Skeletal muscle tissue (tissue), 4 donors: ENCODE data around the gene MAD1L1. TPM values are rescaled to one million over a fixed set of nuclear protein-coding genes. Genes with fewer than 3 reads are reported as not detected.

Source experiments
- H3K27ac ChIP-seq: one replicate; pipeline ENCODE4 v1.7.0; 2013; ENCODE audit warnings: mild to moderate bottlenecking, low read depth, low read length, inconsistent platforms
- H3K27me3 ChIP-seq, 3 donors: one replicate each; pipeline ENCODE4 v1.7.0; 2013; ENCODE audit warnings: low read length in 3 of 3; ENCODE audit not compliant: control insufficient read depth in 3 of 3, insufficient read depth in 3 of 3
- H3K36me3 ChIP-seq, 3 donors: one replicate each; pipeline ENCODE4 v1.7.0; 2013; ENCODE audit warnings: low read length in 3 of 3; ENCODE audit not compliant: control insufficient read depth in 3 of 3, insufficient read depth in 3 of 3
- H3K4me1 ChIP-seq, 3 donors: one replicate each; pipeline ENCODE4 v1.7.0; 2013; ENCODE audit warnings: low read length in 3 of 3, mild to moderate bottlenecking in 3 of 3; ENCODE audit not compliant: control insufficient read depth in 3 of 3, insufficient read depth in 3 of 3
- H3K4me3 ChIP-seq, 3 donors: one replicate each; pipeline ENCODE4 v1.7.0; 2013; ENCODE audit warnings: low read length in 3 of 3
- H3K9ac ChIP-seq, 3 donors: one replicate each; pipeline ENCODE4 v1.7.0; 2013; ENCODE audit warnings: low read length in 3 of 3, mild to moderate bottlenecking in 3 of 3, moderate library complexity in 2 of 3, low read depth in 1 of 3
- H3K9me3 ChIP-seq, 3 donors: one replicate each; pipeline ENCODE4 v1.7.0; 2013; ENCODE audit warnings: low read length in 3 of 3; ENCODE audit not compliant: control insufficient read depth in 3 of 3
- total RNA-seq: library from RNA; depleted of rRNA; stranded (reverse); fragments of >200 nt; gene quantifications from one replicate; pipeline ENCODE4 v1.2.3, GENCODE V29; 2014
- donor health status: Osteomylitis.

Gene MAD1L1
- total RNA-seq, 1 donor from 2014 or later, result 42.3 TPM

DNA sequence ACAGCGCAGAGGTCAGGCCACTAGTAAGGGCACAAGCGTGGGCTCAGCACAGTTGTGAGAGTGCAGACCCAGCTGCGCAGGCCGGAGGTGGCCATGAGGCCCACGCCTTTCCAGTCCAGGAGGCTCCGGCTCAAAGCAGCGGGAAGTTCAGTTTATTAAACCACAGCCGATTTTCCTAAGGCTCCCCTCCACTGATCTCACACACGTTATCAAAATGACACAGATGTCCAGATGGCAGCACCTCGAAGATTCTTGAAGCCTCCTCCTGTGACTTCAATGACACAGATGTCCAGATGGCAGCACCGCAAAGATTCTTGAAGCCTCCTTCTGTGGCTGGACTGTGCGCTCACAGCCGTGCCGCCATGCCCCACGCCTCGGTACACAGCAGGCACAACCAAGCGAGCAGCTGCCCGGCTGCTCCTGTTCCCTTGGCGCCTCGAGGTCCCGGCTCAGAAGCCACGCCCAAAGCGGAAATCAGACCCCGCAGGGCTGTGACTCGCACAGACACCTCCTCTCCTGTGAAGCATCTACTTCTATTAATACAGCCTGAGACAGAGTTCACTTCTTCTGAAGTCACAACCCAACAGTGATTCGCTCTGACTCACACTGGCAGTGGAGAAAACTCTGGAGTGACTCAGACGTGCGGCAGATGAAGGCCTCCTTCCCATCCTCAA, 122.7 kb downstream of the MAD1L1 start:
- no peak overlapping the region for H3K4me3 ChIP-seq
- H3K4me1 ChIP-seq, result peaks cover 20 to 31% (median 24%) of the 10 kb centered on the region in 3 donors
- no peaks in the 10 kb centered on the region for H3K9me3 ChIP-seq
- no peaks in the 10 kb centered on the region for H3K27me3 ChIP-seq
- no peak overlapping the region for H3K27ac ChIP-seq
- no peak overlapping the region for H3K9ac ChIP-seq
- no peaks in the 10 kb centered on the region for H3K36me3 ChIP-seq

DNA sequence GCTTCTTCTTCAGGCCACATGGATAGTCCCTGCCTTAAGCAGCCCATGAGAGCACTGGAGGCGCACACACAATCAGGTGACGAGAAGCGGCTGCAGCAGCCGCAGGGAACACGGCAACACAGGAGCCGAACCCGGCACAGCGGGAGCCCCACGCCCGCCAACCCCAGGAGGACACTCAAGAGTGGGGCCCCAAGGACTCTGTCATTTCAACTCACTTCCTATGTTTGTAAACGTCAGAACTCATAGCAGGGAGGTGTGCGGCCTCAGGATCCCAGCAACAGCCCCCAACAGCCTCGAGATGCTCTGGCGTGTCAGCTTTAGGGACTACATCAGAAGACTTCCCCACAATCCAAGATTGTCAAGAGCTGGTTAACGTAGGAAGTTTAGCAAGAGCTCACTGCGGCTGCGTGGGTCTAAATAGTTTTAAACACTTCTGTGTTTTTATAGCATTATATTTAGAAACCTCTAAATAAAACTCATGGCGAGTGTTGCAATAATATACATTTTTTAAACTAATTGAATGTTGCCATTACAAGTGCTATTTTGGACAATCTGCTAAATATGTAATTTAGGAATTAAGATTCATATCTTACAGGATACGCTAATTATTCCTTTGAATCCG, 123.4 kb downstream of the MAD1L1 start:
- Histone ChIP-seq H3K9me3 (no peaks in the 10 kb centered on the region), H3K27ac (no peak overlapping the region), H3K4me3 (no peak overlapping the region), H3K4me1 (peaks cover 27 to 39% (median 31%) of the 10 kb centered on the region in 3 donors), H3K9ac (no peak overlapping the region), H3K27me3 (no peaks in the 10 kb centered on the region), H3K36me3 (no peaks in the 10 kb centered on the region)

- Histone ChIP-seq H3K36me3 (no peaks in the 10 kb centered on the region), H3K9me3 (no peaks in the 10 kb centered on the region), H3K27ac (no peak overlapping the region), H3K9ac (no peak overlapping the region), H3K4me3 (no peak overlapping the region), H3K4me1 (peaks cover 34 to 39% (median 38%) of the 10 kb centered on the region in 3 donors), H3K27me3 (no peaks in the 10 kb centered on the region)
Observed at GRCh38 chr7:2108501-2109250, 124.1 kb downstream of the MAD1L1 start.

GRCh38 chr7:2108071-2108455, 124.7 kb downstream of the MAD1L1 start:
- Histone ChIP-seq H3K4me3 (no peak overlapping the region), H3K27ac (no peak overlapping the region), H3K27me3 (no peaks in the 10 kb centered on the region), H3K9ac (no peak overlapping the region), H3K4me1 (peaks cover 36 to 42% (median 40%) of the 10 kb centered on the region in 3 donors), H3K9me3 (no peaks in the 10 kb centered on the region), H3K36me3 (no peaks in the 10 kb centered on the region)

- Histone ChIP-seq H3K9me3 (no peaks in the 10 kb centered on the region), H3K36me3 (no peaks in the 10 kb centered on the region), H3K4me3 (no peak overlapping the region), H3K9ac (no peak overlapping the region), H3K27ac (no peak overlapping the region), H3K27me3 (no peaks in the 10 kb centered on the region), H3K4me1 (peaks cover 36 to 42% (median 40%) of the 10 kb centered on the region in 3 donors)
Observed at GRCh38 chr7:2107386-2108070, 125.2 kb downstream of the MAD1L1 start.

DNA sequence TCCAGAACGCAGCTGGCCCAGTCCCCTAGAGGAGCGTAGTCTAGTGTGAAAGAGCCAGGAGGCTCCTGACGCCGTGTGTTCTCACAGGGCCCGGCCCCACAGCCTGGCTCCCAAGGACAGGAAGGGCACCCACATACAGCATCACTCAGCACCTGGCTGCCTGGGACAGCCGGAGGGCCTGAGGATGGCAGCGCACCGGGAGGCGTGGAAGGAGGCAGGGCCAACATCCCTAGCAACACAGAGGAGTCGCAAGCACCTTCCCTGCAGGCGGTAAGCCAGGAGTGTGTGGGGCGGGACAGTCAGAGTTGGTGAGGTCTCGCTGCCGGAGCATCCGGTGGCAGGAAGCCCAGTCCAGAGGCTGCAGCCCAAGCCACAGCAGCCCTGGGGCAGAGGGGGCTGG, 125.8 kb downstream of the MAD1L1 start:
- H3K27ac ChIP-seq, result no peak overlapping the region
- no peaks in the 10 kb centered on the region for H3K36me3 ChIP-seq
- no peak overlapping the region for H3K4me3 ChIP-seq
- no peak overlapping the region for H3K9ac ChIP-seq
- no peaks in the 10 kb centered on the region for H3K9me3 ChIP-seq
- peaks cover 36 to 42% (median 40%) of the 10 kb centered on the region in 3 donors for H3K4me1 ChIP-seq
- H3K27me3 ChIP-seq, result no peaks in the 10 kb centered on the region

GRCh38 chr7:2106440-2106839, 126.3 kb downstream of the MAD1L1 start:
- no peaks in the 10 kb centered on the region for H3K27me3 ChIP-seq
- H3K36me3 ChIP-seq, result no peaks in the 10 kb centered on the region
- H3K27ac ChIP-seq, result no peak overlapping the region
- no peak overlapping the region for H3K9ac ChIP-seq
- no peak overlapping the region for H3K4me3 ChIP-seq
- peaks cover 36 to 42% (median 37%) of the 10 kb centered on the region in 3 donors for H3K4me1 ChIP-seq
- H3K9me3 ChIP-seq, result no peaks in the 10 kb centered on the region

- peaks cover 34 to 42% (median 37%) of the 10 kb centered on the region in 3 donors for H3K4me1 ChIP-seq
- no peak overlapping the region for H3K27ac ChIP-seq
Observed at GRCh38 chr7:2105917-2106316, 126.8 kb downstream of the MAD1L1 start.

DNA sequence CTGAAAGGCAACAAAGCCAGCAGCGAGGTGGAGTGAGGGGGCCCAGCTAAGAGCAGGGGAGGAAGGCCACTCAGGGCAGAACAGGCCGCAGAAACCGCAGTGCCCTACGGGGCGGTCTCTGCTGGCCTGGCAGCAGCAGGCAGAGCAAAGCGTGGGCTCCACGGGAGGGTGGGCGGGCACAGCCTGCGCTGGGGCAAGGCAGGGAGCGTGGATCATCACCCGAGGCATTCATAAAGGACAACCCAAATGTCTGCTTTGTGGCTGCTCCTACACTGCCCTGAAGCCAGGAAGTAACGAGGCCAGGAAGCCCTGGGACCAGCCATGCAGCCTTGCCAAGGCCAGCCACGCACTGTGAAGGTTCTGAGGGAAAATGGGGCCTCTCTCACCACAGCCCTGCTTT, 127.5 kb downstream of the MAD1L1 start:
- Histone ChIP-seq H3K27ac (no peak overlapping the region), H3K27me3 (no peaks in the 10 kb centered on the region), H3K9ac (peak overlapping the region in 2 of 3 donors; percentile 1 to 16), H3K9me3 (no peaks in the 10 kb centered on the region), H3K4me3 (no peak overlapping the region), H3K4me1 (peaks cover 32 to 37% (median 33%) of the 10 kb centered on the region in 3 donors), H3K36me3 (no peaks in the 10 kb centered on the region)

More at GRCh38 chr7:2105917-2106316, 126.8 kb downstream of the MAD1L1 start:
- Histone ChIP-seq H3K27me3 (no peaks in the 10 kb centered on the region), H3K9ac (no peak overlapping the region), H3K4me3 (no peak overlapping the region), H3K9me3 (no peaks in the 10 kb centered on the region), H3K36me3 (no peaks in the 10 kb centered on the region)
